OCI-M2 (cell line): ENCODE data around the gene PEX14.

ENCODE experiments used
- DNase-seq: peaks from one replicate; lab custom pipeline; 2025; ENCODE audit not compliant: unreplicated experiment; lab: John Stamatoyannopoulos, UW

The PEX14 gene

GRCh38 chr1:10615932-10616671 lies 141.4 kb downstream of the PEX14 start:
- DNase-seq: no peak

DNA sequence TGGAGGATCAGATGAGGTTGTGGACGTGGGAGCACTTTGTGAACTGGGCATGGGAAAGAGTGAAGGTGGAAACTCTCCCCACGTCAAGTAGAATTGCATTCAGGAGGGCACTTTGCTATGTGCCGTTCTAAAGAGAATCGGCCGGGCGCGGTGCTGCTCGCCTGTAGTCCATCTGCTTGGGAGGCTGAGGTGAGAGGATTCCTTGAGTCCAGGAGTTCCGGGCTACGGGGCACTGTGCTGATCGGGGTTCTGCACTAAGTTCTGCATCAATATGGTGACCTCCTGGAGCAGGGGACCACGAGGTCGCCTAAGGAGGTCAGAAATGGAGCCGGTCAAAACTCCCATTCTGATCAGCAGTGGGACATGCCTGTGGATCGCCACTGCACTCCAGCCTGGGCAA lies 141.9 kb downstream of the PEX14 start:
- DNase-seq: no peak

- no peak for DNase-seq
These were observed 142.6 kb downstream of the PEX14 start for GRCh38 chr1:10617318-10617717.

- DNase-seq: no peak
These were observed 143.5 kb downstream of the PEX14 start for GRCh38 chr1:10617931-10618885.

GRCh38 chr1:10620776-10621175 lies 146.0 kb downstream of the PEX14 start:
- no peak for DNase-seq

GRCh38 chr1:10621906-10622305 lies 147.2 kb downstream of the PEX14 start:
- DNase-seq: no peak

DNA sequence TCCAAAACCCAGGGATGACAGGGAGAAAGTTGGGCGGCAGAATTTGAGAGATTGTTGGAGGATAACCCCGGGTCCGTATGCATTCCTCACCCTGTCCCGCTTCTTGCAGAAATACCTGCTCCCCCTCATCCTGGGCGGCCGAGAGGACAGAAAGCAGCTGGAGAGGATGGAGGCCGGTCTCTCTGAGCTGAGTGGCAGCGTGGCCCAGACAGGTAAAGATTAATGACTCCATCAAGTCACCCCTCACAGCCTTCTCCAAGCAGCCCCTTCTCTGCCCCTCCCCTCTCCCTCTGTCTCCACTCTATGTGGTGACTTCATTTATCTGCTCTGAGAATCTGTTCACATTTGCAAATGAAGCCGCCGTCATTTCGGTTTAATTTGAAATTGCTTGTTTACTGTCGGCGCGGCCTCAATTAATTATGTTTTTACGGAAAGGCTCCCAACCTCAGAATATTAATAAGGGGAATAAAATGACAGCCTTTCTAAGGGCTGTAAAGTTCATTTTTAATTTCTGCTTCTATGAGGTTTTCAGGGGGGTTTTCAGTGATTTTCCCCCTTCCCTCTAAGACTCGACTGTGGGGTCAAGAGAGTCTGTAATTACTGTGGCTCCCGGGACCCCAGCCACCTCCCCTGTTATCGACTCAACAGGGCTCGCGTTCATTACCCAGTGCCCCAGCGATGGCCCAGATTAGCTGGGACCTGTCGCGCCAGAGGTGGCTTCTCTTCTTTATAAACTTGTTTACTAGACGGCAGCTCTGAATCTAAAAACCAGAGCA lies 148.3 kb downstream of the PEX14 start:
- no peak for DNase-seq

DNA sequence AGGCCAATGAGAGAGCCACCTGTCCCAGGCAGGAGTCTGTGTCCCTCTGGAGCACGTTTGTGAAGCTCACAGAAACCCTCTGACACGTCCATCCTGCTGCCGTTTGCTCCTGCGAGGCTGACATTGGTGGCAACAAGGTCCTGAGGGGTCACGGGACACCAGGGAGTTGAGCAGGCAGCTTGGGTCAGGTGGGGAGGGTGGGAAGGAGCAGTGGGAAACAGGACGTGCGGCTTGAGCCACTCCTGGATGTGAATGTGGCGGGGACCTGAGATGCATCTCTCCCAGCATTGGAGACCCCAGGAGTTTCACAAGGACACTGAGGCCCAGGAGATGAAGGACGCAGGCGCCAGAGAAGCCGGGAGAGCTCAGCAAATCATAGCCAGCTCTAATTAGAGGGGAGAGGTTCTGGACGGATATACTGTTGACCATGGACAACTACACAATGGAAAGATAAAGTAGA lies 149.0 kb downstream of the PEX14 start:
- DNase-seq: no peak

DNA sequence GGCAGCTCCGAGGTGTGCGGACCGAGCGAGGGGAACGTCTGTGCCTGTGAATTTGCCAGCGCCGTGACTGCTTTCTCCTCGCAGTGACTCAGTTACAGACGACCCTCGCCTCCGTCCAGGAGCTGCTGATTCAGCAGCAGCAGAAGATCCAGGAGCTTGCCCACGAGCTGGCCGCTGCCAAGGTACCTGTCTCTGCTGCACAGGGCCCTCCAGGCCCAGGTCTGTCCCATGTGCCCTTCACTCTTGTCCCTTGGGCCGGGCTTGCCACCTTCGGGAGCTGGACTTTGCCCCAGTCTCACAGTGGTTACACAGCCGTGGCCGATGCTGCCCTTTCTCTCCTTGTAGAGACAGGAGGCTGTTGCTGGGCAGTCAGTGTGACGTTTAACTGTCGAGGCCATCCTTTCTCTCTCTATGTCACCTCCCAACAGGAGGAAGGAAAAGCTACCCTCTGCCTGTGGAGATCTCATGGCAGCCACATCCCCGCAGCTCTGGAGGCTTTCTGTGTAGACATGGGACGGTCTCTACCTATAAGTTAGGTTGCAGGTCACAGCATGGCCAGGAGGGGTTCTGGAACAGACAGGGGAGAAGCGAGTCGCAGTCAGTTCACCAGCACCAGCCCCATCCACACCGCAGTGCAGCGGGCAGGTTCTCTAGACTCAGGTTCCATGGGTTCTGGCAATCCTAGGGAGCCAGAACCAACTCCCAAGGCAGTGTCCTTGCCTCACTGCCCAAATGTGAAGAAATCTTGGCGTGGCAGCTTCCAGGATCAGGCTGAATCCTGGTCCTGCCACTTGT lies 149.7 kb downstream of the PEX14 start:
- no peak for DNase-seq

DNA sequence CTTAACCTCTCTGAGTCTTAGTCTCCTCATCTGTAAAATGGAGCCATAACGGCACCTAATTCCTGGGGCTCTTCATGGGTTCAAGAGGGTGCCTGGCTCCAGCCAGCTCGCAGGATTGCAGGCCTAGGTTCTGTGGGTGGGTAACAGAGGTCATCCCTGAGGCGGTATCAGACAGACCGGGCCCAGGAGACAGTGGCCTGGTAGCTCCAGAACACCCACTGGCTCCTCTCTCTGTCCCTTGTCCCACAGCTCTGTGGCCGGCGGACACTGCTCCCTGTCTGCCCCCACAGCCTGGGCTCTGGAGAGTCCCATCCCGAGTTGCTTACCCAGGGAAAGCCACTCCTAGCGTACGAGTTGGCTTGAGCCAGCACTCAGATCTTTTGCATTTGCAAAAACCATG lies 150.3 kb downstream of the PEX14 start:
- DNase-seq: no peak

DNA sequence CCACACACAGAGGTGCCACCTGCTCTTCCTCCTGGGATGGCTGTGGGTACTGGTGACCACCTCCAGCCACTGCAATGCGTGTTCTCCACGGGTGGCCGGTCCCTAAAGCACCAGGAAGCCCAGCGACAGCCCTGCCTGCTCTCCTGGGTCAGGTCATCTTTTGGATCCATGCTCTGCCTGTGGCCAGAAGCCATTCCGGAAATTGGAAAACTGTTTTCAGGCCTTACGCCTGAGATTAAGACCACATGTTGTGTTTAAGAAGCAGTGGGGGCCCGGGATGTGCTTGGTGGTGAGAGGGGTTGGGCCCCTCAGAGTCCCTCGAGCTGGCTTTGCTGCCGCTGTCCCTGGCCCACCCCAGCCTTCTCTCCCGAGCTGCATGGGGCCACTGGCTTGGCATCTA lies 150.8 kb downstream of the PEX14 start:
- no peak for DNase-seq

DNA sequence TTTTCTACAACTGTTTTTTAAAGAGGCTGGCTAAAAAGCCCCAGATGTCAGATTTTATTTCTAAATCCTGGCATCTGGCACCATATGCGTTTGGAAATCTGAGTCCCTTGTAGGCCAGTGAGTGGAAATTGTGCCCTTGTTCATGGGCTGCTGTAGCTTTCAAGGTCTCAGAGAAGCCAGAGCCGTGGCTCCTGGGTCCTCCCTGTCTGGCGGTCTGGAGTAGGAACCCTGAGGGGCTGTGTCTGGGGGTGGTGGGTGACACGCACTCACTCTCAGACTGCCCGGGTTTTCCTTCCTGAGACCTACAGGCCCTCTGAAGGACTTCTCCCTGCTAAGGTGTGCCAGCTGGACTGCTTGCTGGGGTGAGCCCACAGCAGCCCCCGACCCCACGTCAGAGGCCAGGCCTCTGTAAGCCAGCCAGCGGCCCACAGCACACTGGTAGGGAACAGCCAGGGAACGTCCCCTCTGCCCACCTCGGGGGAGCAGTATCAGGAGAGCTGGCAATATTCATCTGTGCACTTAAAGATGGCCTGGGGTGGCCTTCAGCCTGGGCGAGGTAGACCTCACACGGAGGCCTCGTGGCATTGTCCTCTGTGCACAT lies 151.5 kb downstream of the PEX14 start:
- DNase-seq: no peak

GRCh38 chr1:10626791-10627410 lies 152.2 kb downstream of the PEX14 start:
- no peak for DNase-seq

DNA sequence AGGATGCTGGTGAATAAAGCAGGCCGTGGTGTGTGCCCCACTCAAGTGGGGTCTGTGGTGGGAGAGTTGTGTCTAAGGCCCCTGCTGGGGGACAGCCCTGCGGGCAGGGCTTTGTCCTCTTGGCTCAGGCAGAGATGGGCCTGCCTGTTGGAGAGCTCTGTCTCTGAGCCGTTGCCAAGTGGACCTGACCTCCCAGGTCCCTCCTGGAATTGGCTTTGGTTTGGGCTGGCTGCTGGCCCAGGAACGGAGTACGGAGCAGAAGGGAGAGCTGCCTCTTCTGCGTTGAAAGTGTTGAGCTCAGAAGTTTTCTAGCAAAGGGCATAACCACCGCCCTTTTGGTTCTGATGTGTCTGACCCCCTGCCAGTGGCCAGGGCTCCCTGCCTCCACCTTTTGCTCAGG lies 153.9 kb downstream of the PEX14 start:
- DNase-seq: no peak

GRCh38 chr1:10629091-10629815 lies 154.5 kb downstream of the PEX14 start:
- DNase-seq: no peak

DNA sequence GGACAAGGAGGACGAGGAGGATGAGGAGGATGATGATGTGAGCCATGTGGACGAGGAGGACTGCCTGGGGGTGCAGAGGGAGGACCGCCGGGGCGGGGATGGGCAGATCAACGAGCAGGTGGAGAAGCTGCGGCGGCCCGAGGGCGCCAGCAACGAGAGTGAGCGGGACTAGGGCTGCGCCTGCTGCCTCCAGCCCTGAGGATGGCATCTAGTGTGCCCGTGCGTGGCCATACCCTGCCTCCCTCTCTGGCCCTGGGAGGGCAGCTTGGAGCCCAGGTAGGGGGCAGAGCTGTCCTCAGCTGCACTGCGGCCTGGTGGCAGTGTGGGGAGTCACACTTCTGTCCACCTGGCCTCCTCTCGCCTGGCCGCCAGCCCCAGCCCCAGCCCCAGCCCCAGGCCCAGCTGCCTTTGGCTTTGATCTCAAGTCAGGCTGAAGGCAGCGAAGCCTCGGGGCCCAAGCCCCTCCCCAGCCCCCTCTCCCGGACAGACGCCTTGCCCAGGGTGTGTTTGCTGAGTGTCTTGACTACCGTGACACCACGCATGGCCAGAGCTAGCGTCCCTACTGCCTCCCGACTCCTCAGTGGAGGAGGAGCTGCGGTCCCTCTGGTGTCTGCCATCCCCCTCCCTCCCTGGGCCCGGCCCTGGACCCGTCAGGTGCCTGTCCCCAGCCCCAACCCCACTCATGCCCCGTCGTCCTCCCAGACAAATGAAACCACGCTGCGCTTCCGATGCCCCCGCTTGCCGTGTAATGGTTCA lies 155.2 kb downstream of the PEX14 start:
- DNase-seq: no peak

DNA sequence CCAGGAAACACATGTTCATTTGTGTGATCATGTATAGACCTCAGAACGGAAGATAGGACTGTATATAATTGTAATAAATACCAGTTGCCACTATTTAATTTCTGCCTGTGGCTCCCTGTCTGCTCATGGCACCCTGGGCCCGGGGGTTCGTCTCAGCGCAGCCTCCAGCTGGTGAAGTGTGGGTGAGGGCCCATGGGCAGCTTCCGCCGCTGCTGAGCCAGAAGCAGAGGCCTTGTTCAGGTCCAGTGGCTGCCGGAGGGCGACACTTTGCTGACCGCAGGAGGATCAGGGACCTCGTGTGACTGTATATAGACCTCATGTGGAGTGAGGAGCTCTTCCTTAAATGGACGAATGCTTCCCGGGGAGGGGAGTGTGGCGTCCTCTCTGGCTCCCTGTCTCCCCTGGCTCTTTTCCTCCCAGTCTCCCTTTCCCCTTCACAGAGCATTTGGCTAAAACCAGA lies 155.9 kb downstream of the PEX14 start:
- DNase-seq: no peak

DNA sequence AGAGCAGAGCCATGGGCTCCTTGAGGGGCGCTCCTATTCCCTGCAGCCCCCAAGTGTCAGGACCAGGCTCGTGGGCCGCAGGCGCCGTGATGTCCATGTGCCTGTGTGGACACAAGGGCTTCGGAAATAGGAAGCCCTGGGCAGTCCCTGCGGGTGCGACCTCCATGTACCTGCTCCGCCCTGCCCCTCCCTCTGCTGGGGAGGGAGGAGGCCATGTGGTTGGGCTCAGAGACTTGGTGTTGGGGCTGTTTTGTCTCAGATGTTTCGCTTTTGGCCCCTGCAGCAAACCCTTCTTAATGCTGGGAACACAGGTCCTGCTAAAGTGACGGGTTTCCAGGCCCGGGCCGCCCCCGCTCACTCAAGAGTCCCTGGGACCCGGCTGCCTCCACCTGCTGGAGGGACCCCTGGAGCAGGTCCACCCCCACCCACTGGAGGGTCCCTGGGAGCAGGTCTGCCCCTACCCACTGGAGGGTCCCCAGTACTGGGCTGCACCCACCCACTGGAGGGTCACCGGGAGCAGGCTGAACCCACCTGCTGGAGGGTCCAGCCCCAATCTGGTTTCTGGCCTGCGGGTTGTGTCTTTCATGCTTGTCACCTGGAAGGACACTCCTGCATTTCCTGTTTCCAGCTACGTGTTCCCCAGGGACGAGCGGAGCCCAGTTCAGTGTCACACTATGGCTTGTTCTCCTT lies 156.5 kb downstream of the PEX14 start:
- DNase-seq: no peak
